PC-9 (cell line): ENCODE data around the gene RTF2.

Experiments
- EZH2 ChIP-seq: fragments of 200-600 bp; sonication (generic); IDR thresholded peaks from 2 replicates; pipeline ENCODE4 v1.8.0; 2017; ENCODE audit warnings: antibody characterized with exemption, low read depth
- TF ChIP-seq, protein P1 (sequence below): fragments of 200-600 bp; sonication (generic); conservative IDR thresholded peaks from 2 replicates; pipeline ENCODE4 v1.6.1; 2017; ENCODE audit warnings: mixed run types, antibody characterized with exemption, mild to moderate bottlenecking, moderate library complexity

GRCh38 chr20:56506103-56506502, 37.7 kb downstream of the RTF2 start:
- TF ChIP-seq, protein P1, sequence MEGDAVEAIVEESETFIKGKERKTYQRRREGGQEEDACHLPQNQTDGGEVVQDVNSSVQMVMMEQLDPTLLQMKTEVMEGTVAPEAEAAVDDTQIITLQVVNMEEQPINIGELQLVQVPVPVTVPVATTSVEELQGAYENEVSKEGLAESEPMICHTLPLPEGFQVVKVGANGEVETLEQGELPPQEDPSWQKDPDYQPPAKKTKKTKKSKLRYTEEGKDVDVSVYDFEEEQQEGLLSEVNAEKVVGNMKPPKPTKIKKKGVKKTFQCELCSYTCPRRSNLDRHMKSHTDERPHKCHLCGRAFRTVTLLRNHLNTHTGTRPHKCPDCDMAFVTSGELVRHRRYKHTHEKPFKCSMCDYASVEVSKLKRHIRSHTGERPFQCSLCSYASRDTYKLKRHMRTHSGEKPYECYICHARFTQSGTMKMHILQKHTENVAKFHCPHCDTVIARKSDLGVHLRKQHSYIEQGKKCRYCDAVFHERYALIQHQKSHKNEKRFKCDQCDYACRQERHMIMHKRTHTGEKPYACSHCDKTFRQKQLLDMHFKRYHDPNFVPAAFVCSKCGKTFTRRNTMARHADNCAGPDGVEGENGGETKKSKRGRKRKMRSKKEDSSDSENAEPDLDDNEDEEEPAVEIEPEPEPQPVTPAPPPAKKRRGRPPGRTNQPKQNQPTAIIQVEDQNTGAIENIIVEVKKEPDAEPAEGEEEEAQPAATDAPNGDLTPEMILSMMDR = no peak
- no peak for TF ChIP-seq EZH2
